Mesothelial cell of epicardium (in vitro differentiated cells): ENCODE results near the gene SNX9. TPM values are rescaled to one million over a fixed set of nuclear protein-coding genes. Genes with fewer than 3 reads are reported as not detected.

ENCODE experiments used
- DNase-seq, 2 experiments: peaks; one replicate each; pipeline ENCODE4 v3.0.0; 2021; ENCODE audit warnings: low spot score in 2 of 2; ENCODE audit not compliant: unreplicated experiment in 2 of 2
- H3K27ac Mint-ChIP-seq: 2 replicates; pipeline ENCODE4 v1.8.0; 2021; ENCODE audit warnings: mixed read lengths
- H3K27me3 Mint-ChIP-seq: 2 replicates; pipeline ENCODE4 v1.8.0; 2021; ENCODE audit warnings: low read depth, mixed read lengths
- H3K36me3 Mint-ChIP-seq: 2 replicates; pipeline ENCODE4 v1.8.0; 2021; ENCODE audit warnings: mixed read lengths
- H3K4me1 Mint-ChIP-seq: 2 replicates; pipeline ENCODE4 v1.8.0; 2021; ENCODE audit warnings: mixed read lengths
- H3K4me3 Mint-ChIP-seq: 2 replicates; pipeline ENCODE4 v1.8.0; 2021; ENCODE audit warnings: mild to moderate bottlenecking, moderate library complexity, mixed read lengths
- H3K9me3 Mint-ChIP-seq: 2 replicates; pipeline ENCODE4 v1.8.0; 2021; ENCODE audit warnings: mixed read lengths
- total RNA-seq: library from RNA; stranded (reverse); gene quantifications from 3 replicates; pipeline ENCODE4 v1.2.1, GENCODE V29; 2021
- TF ChIP-seq, protein P1 (sequence below): fragments of 200-600 bp; sonication (generic); IDR thresholded peaks from one replicate; pipeline ENCODE4 v1.5.0; 2021; ENCODE audit warnings: antibody characterized with exemption; ENCODE audit not compliant: unreplicated experiment

SNX9 gene
- total RNA-seq, 1 donor from 2014 or later, result 23.1 TPM

DNA sequence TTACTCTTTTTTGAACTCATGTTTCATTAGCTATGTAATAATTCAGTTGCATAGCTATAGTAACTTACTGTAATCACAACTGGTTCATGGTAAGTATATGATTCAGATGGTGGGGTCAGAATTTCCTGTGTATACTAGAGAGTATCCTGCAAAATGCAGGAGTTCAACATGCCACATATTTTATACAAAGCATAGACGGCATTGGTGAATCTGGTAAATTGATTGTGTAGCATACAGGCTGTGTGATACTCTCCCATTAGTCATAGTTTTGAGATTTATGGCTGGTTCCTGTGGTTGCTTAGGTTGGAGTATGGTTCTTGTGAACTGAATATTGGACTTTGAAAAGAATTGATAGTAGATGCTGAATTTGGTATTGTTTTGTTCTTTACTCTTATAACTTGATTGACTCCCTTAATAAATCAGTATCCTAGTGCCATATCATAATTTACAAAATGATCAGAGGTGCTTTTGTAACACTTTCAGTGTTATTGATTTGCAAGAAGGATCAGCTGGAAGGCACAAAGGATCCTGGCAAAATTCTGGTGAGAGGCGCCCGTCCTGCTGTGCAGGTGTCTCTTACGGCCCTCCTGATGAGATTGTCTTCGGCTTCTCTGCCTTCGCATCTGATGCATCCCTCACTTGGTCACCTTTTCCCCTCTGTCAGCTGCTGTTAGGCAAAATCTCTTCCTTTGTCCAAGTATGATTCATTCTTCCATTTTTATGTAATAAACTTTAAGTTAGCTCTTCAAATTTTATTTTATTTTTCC is 22.6 kb downstream of the SNX9 start:
- DNase-seq, result no peak
- H3K4me3 Mint-ChIP-seq, result no peak overlapping the region
- no peaks in the 10 kb centered on the region for H3K9me3 Mint-ChIP-seq
- H3K27ac Mint-ChIP-seq, result peak overlapping the region; percentile 56
- no peaks in the 10 kb centered on the region for H3K27me3 Mint-ChIP-seq
- H3K4me1 Mint-ChIP-seq, result peaks cover 68% of the 10 kb centered on the region
- no peaks in the 10 kb centered on the region for H3K36me3 Mint-ChIP-seq
- TF ChIP-seq, protein P1, sequence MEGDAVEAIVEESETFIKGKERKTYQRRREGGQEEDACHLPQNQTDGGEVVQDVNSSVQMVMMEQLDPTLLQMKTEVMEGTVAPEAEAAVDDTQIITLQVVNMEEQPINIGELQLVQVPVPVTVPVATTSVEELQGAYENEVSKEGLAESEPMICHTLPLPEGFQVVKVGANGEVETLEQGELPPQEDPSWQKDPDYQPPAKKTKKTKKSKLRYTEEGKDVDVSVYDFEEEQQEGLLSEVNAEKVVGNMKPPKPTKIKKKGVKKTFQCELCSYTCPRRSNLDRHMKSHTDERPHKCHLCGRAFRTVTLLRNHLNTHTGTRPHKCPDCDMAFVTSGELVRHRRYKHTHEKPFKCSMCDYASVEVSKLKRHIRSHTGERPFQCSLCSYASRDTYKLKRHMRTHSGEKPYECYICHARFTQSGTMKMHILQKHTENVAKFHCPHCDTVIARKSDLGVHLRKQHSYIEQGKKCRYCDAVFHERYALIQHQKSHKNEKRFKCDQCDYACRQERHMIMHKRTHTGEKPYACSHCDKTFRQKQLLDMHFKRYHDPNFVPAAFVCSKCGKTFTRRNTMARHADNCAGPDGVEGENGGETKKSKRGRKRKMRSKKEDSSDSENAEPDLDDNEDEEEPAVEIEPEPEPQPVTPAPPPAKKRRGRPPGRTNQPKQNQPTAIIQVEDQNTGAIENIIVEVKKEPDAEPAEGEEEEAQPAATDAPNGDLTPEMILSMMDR, result no peak

DNA sequence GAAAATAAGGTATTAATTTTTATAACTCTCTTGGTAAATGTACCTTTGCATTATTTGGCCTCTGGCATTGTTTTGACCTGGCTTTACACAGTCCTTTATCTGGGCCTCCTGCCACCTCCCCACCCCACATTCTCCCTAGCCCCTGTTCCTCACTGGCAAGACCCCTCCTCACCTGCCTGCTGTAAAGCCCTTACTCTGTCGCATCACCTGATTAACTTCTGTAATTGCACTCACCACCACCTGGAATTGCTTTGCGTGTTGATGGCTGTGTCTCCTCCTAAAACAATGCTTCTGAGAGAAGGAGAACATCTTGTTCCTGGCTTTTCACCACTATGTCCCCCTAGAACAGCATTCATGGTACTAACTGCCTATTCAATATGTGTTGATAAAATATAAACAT is 24.8 kb downstream of the SNX9 start:
- peak overlapping the region; percentile 43 for H3K27ac Mint-ChIP-seq
- H3K4me1 Mint-ChIP-seq, result peaks cover 47% of the 10 kb centered on the region
- peaks cover 6% of the 10 kb centered on the region for H3K36me3 Mint-ChIP-seq
- TF ChIP-seq, protein P1, result no peak
- no peak overlapping the region for H3K4me3 Mint-ChIP-seq
- DNase-seq, result no peak
- H3K27me3 Mint-ChIP-seq, result no peaks in the 10 kb centered on the region
- H3K9me3 Mint-ChIP-seq, result peaks cover 5% of the 10 kb centered on the region

DNA sequence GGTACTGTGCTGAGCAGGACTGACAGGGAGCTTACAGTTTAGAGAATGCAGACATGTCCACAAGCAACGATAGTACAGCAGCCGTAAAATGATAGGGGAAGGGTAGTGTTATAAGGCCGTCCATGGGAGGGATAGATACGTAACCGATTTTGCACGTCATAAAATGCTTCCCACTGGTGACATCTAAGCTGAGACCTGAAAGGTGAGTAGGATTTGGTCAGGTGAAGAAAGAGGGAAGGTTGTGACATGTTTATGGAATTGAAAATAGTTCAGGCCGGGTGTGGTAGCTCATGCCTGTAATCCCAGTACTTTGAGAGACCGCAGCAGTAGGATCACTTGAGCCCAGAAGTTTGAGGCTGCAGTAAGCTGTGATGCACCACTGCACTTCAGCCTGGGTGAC is 25.6 kb downstream of the SNX9 start:
- Mint-ChIP-seq H3K27ac (no peak overlapping the region), H3K4me1 (peaks cover 43% of the 10 kb centered on the region), H3K4me3 (no peak overlapping the region), H3K27me3 (no peaks in the 10 kb centered on the region), H3K36me3 (peaks cover 13% of the 10 kb centered on the region), H3K9me3 (peaks cover 12% of the 10 kb centered on the region)
- TF ChIP-seq, protein P1, result no peak
- no peak for DNase-seq

DNA sequence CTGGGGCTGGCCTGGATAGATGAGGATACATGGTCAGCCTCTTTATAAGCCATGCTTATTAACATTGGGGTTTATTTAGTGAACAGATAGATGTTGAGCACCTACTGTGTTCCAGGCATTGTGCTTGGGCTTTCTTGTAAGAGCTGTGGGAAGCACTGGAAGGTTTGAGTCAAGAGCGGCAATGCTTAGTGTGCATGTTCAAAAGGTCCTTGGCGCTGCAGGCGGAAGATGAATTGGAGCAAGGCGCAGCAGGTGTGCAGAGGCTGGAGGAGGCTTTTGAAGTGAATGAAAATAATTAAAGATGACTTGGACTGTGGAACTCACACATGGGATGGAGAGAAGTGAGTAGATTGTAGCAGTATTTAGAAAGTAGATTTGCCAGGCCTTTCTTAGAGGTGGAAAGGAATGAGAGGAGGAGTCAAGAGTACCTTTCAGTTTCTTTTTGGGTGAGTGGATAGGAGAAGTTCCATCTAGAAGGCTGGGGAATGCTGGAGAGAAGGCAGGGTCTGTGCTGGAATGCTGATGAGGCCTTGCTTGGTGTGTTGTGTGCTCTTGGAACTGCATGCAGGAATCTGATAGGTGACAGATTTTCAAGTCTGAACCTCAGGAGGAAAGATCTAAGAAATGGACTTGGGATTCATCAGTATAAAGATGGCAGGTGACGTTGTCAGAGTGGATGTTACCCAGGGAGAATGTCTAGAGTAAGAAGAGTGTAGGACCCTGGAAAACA is 26.4 kb downstream of the SNX9 start:
- peaks cover 16% of the 10 kb centered on the region for H3K9me3 Mint-ChIP-seq
- H3K36me3 Mint-ChIP-seq, result peaks cover 13% of the 10 kb centered on the region
- no peak overlapping the region for H3K4me3 Mint-ChIP-seq
- DNase-seq, result no peak
- H3K4me1 Mint-ChIP-seq, result peaks cover 39% of the 10 kb centered on the region
- peak overlapping the region; percentile 2 for H3K27ac Mint-ChIP-seq
- no peaks in the 10 kb centered on the region for H3K27me3 Mint-ChIP-seq
- TF ChIP-seq, protein P1, result no peak

DNA sequence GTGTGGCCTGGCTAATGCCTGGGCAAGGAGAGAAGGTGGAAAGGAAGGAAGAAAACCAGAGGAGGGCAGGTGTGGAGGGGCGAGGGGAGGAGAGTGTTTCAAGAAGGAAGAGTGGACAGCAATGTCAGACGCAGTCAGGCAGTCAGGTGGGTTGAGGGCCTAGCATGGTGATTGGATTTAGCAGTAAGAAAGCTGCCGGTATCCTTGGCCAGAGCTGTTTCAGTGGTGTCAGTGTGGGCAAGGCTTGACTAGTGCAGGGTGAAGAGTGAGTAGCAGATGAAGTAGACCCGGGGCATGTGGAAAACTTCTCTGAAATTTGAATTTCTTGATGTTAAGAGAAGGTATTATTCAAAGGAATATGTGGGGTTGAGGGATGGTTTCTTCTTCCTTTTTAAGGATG is 27.0 kb downstream of the SNX9 start:
- Mint-ChIP-seq H3K27ac (peak overlapping the region; percentile 18), H3K36me3 (peaks cover 13% of the 10 kb centered on the region), H3K4me3 (no peak overlapping the region), H3K4me1 (peaks cover 39% of the 10 kb centered on the region), H3K9me3 (peaks cover 21% of the 10 kb centered on the region), H3K27me3 (no peaks in the 10 kb centered on the region)
- TF ChIP-seq, protein P1, result no peak
- no peak for DNase-seq
